ENCODE results near the gene EIF4EBP2.

EIF4EBP2 gene

DNA sequence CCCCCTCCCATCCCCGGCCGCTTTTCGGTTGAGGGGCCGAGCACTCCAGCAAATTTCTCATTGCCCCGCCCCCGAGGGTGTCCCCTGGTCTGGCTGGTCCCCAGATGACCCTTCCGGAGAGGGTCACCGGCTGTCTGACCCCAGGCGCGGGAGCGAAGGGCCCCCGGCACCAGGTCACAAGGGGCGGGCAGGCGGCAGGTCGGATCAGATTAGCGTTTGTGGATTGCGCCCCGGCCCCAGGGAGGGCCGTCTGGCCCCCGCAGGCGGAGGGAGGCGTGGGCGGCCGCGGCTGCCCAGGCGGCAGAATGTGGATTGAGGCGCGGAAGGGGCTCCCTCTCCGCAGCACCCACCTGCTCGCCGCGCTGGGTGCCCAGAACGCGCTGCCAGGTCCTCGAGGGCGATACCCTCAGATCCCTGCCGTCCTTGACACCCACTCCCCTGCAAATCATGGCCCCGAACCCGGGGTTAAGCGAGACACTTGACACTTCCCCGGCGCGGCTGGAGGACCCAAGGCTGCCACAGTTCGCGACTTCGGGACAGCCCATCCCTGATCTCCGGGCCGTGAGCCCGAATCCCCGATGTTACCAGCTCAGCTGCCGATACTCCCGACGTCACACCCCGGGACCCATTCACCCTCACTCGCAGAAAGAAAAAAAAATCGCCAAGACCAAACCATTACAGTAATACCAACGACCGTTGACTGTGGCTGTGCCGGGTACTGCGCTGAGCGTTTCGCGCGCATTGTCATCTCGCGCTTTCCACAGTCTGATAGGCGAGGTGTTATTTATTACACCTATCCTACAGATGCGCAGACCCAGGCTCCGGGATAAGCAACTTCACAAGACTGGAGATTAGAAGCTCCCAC, 36.6 kb downstream of the EIF4EBP2 start:
- Histone ChIP-seq H3K4me1 (peaks cover 6% of the 10 kb centered on the region), H3K4me2 (ENCODE audit: low read length) (peak overlapping the region; percentile 28), H3K9ac (no peak overlapping the region), H3K4me3 (ENCODE audit: low read depth, low read length) (no peak overlapping the region), H3K36me3 (ENCODE audit: control insufficient read depth, insufficient read depth, low read length) (no peaks in the 10 kb centered on the region), H2AFZ (peak overlapping the region; percentile 39), H3K9me3 (ENCODE audit: control insufficient read depth, low read length) (no peaks in the 10 kb centered on the region), H3K27ac (no peak overlapping the region), H3K27me3 (ENCODE audit: control insufficient read depth, insufficient read depth, low read length) (no peaks in the 10 kb centered on the region), H3K79me2 (no peaks in the 10 kb centered on the region)
- TF ChIP-seq, protein P1, sequence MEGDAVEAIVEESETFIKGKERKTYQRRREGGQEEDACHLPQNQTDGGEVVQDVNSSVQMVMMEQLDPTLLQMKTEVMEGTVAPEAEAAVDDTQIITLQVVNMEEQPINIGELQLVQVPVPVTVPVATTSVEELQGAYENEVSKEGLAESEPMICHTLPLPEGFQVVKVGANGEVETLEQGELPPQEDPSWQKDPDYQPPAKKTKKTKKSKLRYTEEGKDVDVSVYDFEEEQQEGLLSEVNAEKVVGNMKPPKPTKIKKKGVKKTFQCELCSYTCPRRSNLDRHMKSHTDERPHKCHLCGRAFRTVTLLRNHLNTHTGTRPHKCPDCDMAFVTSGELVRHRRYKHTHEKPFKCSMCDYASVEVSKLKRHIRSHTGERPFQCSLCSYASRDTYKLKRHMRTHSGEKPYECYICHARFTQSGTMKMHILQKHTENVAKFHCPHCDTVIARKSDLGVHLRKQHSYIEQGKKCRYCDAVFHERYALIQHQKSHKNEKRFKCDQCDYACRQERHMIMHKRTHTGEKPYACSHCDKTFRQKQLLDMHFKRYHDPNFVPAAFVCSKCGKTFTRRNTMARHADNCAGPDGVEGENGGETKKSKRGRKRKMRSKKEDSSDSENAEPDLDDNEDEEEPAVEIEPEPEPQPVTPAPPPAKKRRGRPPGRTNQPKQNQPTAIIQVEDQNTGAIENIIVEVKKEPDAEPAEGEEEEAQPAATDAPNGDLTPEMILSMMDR (IDR thresholded peaks at IDR 0.05) = no peak

GRCh38 chr10:70441161-70441894, 37.4 kb downstream of the EIF4EBP2 start, which contains the start of gene NODAL:
Gene NODAL (minus strand): TSS chr10:70441681. CDS start chr10:70441667, 14 bp downstream.
- TF ChIP-seq, protein P1 (IDR thresholded peaks at IDR 0.05) = no peak
- H3K9ac ChIP-seq = no peak within 1 kb of the TSS
- no peaks in the 10 kb centered on the region for H3K9me3 ChIP-seq (ENCODE audit: control insufficient read depth, low read length)
- H3K4me1 ChIP-seq = peaks cover 6% of the 10 kb centered on the region
- H3K4me3 ChIP-seq (ENCODE audit: low read depth, low read length) = no peak within 1 kb of the TSS
- no peaks in the 10 kb centered on the region for H3K27me3 ChIP-seq (ENCODE audit: control insufficient read depth, insufficient read depth, low read length)
- H2AFZ ChIP-seq = peak within 1 kb of the TSS; percentile 39
- no peaks in the 10 kb centered on the region for H3K79me2 ChIP-seq
- no peaks in the 10 kb centered on the region for H3K36me3 ChIP-seq (ENCODE audit: control insufficient read depth, insufficient read depth, low read length)
- H3K27ac ChIP-seq = no peak within 1 kb of the TSS
- peak within 1 kb of the TSS; percentile 28 for H3K4me2 ChIP-seq (ENCODE audit: low read length)

DNA sequence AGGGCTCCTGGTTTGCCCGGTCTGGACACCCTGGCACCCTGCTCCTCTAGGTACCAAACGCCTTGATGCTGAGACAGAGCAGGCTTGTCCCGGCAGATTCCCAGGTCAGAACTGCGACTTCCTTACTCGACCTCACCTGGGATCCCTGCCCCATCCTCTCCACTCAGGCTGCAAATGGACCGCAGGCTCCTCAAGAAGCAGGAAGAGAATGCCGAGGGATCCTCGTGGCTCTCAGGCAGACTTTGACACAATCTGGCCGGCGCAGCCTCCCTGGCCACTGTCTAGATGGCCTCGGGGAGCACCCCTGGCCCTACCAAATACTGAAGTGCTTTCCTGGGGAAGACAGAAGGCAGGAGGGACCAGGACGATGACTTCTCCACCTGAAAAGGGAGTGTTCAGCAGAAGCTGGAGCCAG, 38.0 kb downstream of the EIF4EBP2 start:
- Histone ChIP-seq H3K79me2 (no peaks in the 10 kb centered on the region), H3K4me2 (ENCODE audit: low read length) (no peak overlapping the region), H2AFZ (no peak overlapping the region), H3K4me3 (ENCODE audit: low read depth, low read length) (no peak overlapping the region), H3K4me1 (peaks cover 6% of the 10 kb centered on the region), H3K9me3 (ENCODE audit: control insufficient read depth, low read length) (no peaks in the 10 kb centered on the region), H3K27ac (no peak overlapping the region), H3K9ac (no peak overlapping the region), H3K36me3 (ENCODE audit: control insufficient read depth, insufficient read depth, low read length) (no peaks in the 10 kb centered on the region), H3K27me3 (ENCODE audit: control insufficient read depth, insufficient read depth, low read length) (no peaks in the 10 kb centered on the region)
- TF ChIP-seq, protein P1 (IDR thresholded peaks at IDR 0.05) = no peak

DNA sequence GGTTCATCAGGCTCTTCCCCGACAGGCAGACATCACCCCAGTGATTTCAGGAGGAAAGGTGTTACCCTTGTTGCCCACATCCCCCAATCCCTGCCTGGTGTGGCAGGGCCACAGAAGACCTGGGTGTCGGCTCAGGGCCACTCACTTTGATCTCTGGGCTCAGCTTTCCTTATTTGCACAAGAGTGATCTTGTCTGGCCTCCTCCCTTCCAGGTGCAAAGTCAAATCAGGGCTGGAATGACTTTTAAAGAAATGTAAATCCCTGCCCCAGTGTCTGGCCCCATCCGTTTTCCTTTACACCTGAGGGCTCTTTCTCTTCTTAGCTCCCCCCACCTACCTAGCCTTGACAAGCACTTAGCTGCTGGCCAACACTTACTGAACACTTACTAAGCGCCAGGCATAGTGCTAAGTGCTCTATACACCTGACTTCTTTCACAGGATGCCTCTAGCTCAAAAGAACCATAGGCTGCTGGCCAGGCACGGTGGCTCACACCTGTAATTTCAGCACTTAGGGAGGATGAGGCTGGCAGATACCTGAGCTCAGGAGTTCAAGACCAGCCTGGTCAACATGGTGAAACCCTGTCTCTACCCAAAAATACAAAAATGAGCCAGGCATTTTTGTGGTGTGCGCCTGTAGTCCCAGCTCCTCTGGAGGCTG, 38.5 kb downstream of the EIF4EBP2 start:
- Histone ChIP-seq H3K36me3 (ENCODE audit: control insufficient read depth, insufficient read depth, low read length) (no peaks in the 10 kb centered on the region), H2AFZ (no peak overlapping the region), H3K4me2 (ENCODE audit: low read length) (no peak overlapping the region), H3K27ac (no peak overlapping the region), H3K4me3 (ENCODE audit: low read depth, low read length) (no peak overlapping the region), H3K9me3 (ENCODE audit: control insufficient read depth, low read length) (no peaks in the 10 kb centered on the region), H3K9ac (no peak overlapping the region), H3K79me2 (no peaks in the 10 kb centered on the region), H3K27me3 (ENCODE audit: control insufficient read depth, insufficient read depth, low read length) (no peaks in the 10 kb centered on the region), H3K4me1 (peaks cover 6% of the 10 kb centered on the region)
- TF ChIP-seq, protein P1 (IDR thresholded peaks at IDR 0.05) = no peak
